IPS DF 6.9 (cell line): ENCODE data around the gene TTLL5.

Experiments used
- DNase-seq: peaks from one replicate; pipeline ENCODE4 v3.0.0-alpha.2; 2013; ENCODE audit warnings: low read depth, low spot score
- H3K27ac ChIP-seq: one replicate; pipeline ENCODE4 v1.5.1; 2013; ENCODE audit warnings: low read length, control low read depth
- H3K27me3 ChIP-seq: 2 replicates; pipeline ENCODE4 v1.6.1; 2013; ENCODE audit warnings: mild to moderate bottlenecking, low read length; ENCODE audit not compliant: control insufficient read depth, insufficient read depth
- H3K36me3 ChIP-seq: 2 replicates; pipeline ENCODE4 v1.6.1; 2013; ENCODE audit warnings: low read length; ENCODE audit not compliant: control insufficient read depth, insufficient read depth
- H3K4me1 ChIP-seq: 2 replicates; pipeline ENCODE4 v1.6.1; 2013; ENCODE audit warnings: low read length; ENCODE audit not compliant: control insufficient read depth, insufficient read depth
- H3K4me3 ChIP-seq: 2 replicates; pipeline ENCODE4 v1.5.1; 2013; ENCODE audit warnings: mild to moderate bottlenecking, low read length
- H3K9me3 ChIP-seq: 2 replicates; pipeline ENCODE4 v1.6.1; 2013; ENCODE audit warnings: low read length, inconsistent platforms; ENCODE audit not compliant: control insufficient read depth, insufficient read depth
- WGBS: extraction: QIAGEN DNeasy Blood & Tissue Kit; methylation state at CpG from one replicate; pipeline ENCODE4 v1.1.7; 2013; ENCODE audit warnings: mixed read lengths, missing lambda C conversion rate; ENCODE audit not compliant: insufficient read length, insufficient coverage; 5-methylcytosine and 5-hydroxymethylcytosine counted together

The TTLL5 gene

GRCh38 chr14:75981426-75982265 lies 320.6 kb downstream of the TTLL5 start, which contains the start of gene TGFB3:
Gene TGFB3, minus strand, starts transcription at chr14:75981995. Its CDS starts 1,102 bp downstream, at chr14:75980893.
- DNase-seq = no peak
- peak within 1 kb of the TSS; percentile 74; the same call in 1 of the 2 replicates for H3K4me3 ChIP-seq
- no peak within 1 kb of the TSS for H3K27ac ChIP-seq
- H3K27me3 ChIP-seq = 0 out of 2 replicates have a peak, but pooled peaks cover 1% of the 10 kb centered on the region
- H3K36me3 ChIP-seq = no peaks in the 10 kb centered on the region
- no CpG with 5 or more reads among the region's 26 CpGs for WGBS
- peaks cover 4% of the 10 kb centered on the region; the same call in 1 of the 2 replicates for H3K4me1 ChIP-seq
- H3K9me3 ChIP-seq = no peaks in the 10 kb centered on the region

- peak; percentile 63 for DNase-seq
- H3K27me3 ChIP-seq = 0 out of 2 replicates have a peak, but pooled peaks cover 1% of the 10 kb centered on the region
These were observed 321.4 kb downstream of the TTLL5 start for GRCh38 chr14:75982266-75983018.

GRCh38 chr14:75983019-75983358 lies 321.9 kb downstream of the TTLL5 start:
- no peak for DNase-seq
- H3K27ac ChIP-seq = no peak overlapping the region

More at GRCh38 chr14:75982266-75983018, 321.4 kb downstream of the TTLL5 start:
- H3K4me1 ChIP-seq = peaks cover 4% of the 10 kb centered on the region; the same call in 1 of the 2 replicates
- no peaks in the 10 kb centered on the region for H3K9me3 ChIP-seq
- H3K4me3 ChIP-seq = peak overlapping the region; percentile 74; the same call in 1 of the 2 replicates
- H3K36me3 ChIP-seq = no peaks in the 10 kb centered on the region
- WGBS = no CpG with 5 or more reads among the region's 77 CpGs
- no peak overlapping the region for H3K27ac ChIP-seq

GRCh38 chr14:75984674-75985073 lies 323.6 kb downstream of the TTLL5 start:
- H3K4me3 ChIP-seq = no peak overlapping the region
- 0 out of 2 replicates have a peak, but pooled peaks cover 1% of the 10 kb centered on the region for H3K27me3 ChIP-seq
- no peak for DNase-seq
- no peak overlapping the region for H3K27ac ChIP-seq
- H3K36me3 ChIP-seq = 0 out of 2 replicates have a peak, but pooled peaks cover under 1% of the 10 kb centered on the region
- WGBS = no CpG with 5 or more reads among the region's 2 CpGs
- H3K9me3 ChIP-seq = no peaks in the 10 kb centered on the region
- H3K4me1 ChIP-seq = peaks cover 4% of the 10 kb centered on the region; the same call in 1 of the 2 replicates

More at GRCh38 chr14:75983019-75983358, 321.9 kb downstream of the TTLL5 start:
- WGBS = no CpG with 5 or more reads among the region's 7 CpGs
- Histone ChIP-seq H3K27me3 (0 out of 2 replicates have a peak, but pooled peaks cover 1% of the 10 kb centered on the region), H3K4me1 (peaks cover 4% of the 10 kb centered on the region; the same call in 1 of the 2 replicates), H3K4me3 (peak overlapping the region; percentile 74; the same call in 1 of the 2 replicates), H3K36me3 (no peaks in the 10 kb centered on the region), H3K9me3 (no peaks in the 10 kb centered on the region)

GRCh38 chr14:75985618-75986438 lies 324.8 kb downstream of the TTLL5 start, which contains the start of gene IFT43:
Gene IFT43, plus strand, starts transcription at chr14:75985763. Its CDS starts 24 bp downstream, at chr14:75985787.
- Histone ChIP-seq H3K4me3 (peak within 1 kb of the TSS; percentile 100), H3K36me3 (0 out of 2 replicates have a peak, but pooled peaks cover 4% of the 10 kb centered on the region), H3K27me3 (no peaks in the 10 kb centered on the region), H3K4me1 (peaks cover 4% of the 10 kb centered on the region; the same call in 1 of the 2 replicates), H3K27ac (no peak within 1 kb of the TSS), H3K9me3 (no peaks in the 10 kb centered on the region)
- peak; percentile 35 for DNase-seq
- no CpG with 5 or more reads among the region's 52 CpGs for WGBS

- 0 out of 2 replicates have a peak, but pooled peaks cover 4% of the 10 kb centered on the region for H3K36me3 ChIP-seq
- peak overlapping the region; percentile 100; the same call in 1 of the 2 replicates for H3K4me3 ChIP-seq
- no peaks in the 10 kb centered on the region for H3K9me3 ChIP-seq
- no peak for DNase-seq
- WGBS = no CpG with 5 or more reads among the region's 6 CpGs
- peaks cover 3% of the 10 kb centered on the region; the same call in 1 of the 2 replicates for H3K4me1 ChIP-seq
- no peaks in the 10 kb centered on the region for H3K27me3 ChIP-seq
- no peak overlapping the region for H3K27ac ChIP-seq
These were observed 325.4 kb downstream of the TTLL5 start for GRCh38 chr14:75986439-75986765.

DNA sequence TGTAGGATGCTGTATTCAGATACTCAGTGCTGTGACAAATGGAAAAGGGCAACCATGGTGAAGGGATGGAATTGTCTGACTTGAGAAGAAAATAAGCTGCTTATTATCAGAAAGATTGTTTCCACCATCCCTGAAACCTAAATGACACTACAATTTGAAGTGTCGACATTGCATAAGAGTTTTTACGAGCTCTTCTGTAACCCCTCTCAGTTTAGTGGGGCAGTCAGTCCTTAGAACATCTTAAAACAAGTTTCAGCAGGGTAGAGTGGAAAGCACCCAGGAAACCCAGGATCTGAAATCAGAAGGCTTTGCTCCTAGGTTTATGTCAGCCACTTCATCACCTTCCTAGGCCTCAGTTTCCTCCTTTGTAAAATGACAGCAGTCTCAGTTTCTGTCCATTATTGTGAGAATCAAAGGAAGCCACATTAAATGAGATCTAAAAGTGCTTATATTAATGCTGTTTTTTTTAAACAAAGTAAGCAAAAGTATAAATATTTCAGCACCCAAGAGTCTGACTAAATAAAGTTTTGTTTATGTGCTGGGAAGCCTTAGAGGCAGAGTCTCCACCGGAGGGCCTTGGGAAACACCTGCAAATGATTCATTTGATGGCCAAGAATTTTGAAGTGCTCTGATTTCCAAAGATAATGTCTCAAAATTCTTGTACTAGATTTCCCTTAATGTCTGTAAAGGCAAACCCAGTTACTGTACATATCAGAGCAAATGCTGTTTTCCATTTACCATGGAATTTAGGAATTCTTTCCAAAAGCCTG lies 326.3 kb downstream of the TTLL5 start:
- WGBS = no CpG with 5 or more reads among the region's 3 CpGs
- no peaks in the 10 kb centered on the region for H3K27me3 ChIP-seq
- H3K4me3 ChIP-seq = no peak overlapping the region
- H3K27ac ChIP-seq = no peak overlapping the region
- H3K9me3 ChIP-seq = no peaks in the 10 kb centered on the region
- H3K36me3 ChIP-seq = 0 out of 2 replicates have a peak, but pooled peaks cover 4% of the 10 kb centered on the region
- DNase-seq = no peak
- peaks cover 3% of the 10 kb centered on the region; the same call in 1 of the 2 replicates for H3K4me1 ChIP-seq

- Histone ChIP-seq H3K4me3 (no peak overlapping the region), H3K27ac (no peak overlapping the region), H3K4me1 (peaks cover 3% of the 10 kb centered on the region; the same call in 1 of the 2 replicates), H3K9me3 (no peaks in the 10 kb centered on the region), H3K27me3 (no peaks in the 10 kb centered on the region), H3K36me3 (0 out of 2 replicates have a peak, but pooled peaks cover 4% of the 10 kb centered on the region)
- DNase-seq = no peak
- WGBS = no CpG with 5 or more reads among the region's 6 CpGs
These were observed 328.1 kb downstream of the TTLL5 start for GRCh38 chr14:75989134-75989533.

GRCh38 chr14:75990297-75990696 lies 329.3 kb downstream of the TTLL5 start:
- Histone ChIP-seq H3K9me3 (no peaks in the 10 kb centered on the region), H3K36me3 (0 out of 2 replicates have a peak, but pooled peaks cover 4% of the 10 kb centered on the region)
- WGBS = 100% methylated on average over 1 of the region's 4 CpGs

More at GRCh38 chr14:75990297-75990696, 329.3 kb downstream of the TTLL5 start:
- no peak overlapping the region for H3K27ac ChIP-seq
- no peak overlapping the region for H3K4me3 ChIP-seq
- H3K27me3 ChIP-seq = no peaks in the 10 kb centered on the region
- no peak for DNase-seq
- H3K4me1 ChIP-seq = peaks cover 3% of the 10 kb centered on the region; the same call in 1 of the 2 replicates
